DOHH2 (cell line): ENCODE measurements around the gene ZBTB16.

ENCODE experiments used
- H3F3A ChIP-seq: fragments of 200-600 bp; sonication (generic), shearing (Covaris generic); 2 replicates; pipeline ENCODE4 v1.6.0; 2016; ENCODE audit warnings: antibody characterized with exemption, mild to moderate bottlenecking; ENCODE audit not compliant: control insufficient read depth, insufficient read depth
- H3K27ac ChIP-seq: fragments of 200-600 bp; sonication (generic); 2 replicates; pipeline ENCODE4 v1.5.1; 2014; ENCODE audit warnings: low read depth, mild to moderate bottlenecking, low read length, moderate library complexity
- H3K27me3 ChIP-seq: fragments of 200-600 bp; sonication (generic); 2 replicates; pipeline ENCODE4 v1.6.1; 2014; ENCODE audit warnings: mild to moderate bottlenecking, low read length, mixed read lengths; ENCODE audit not compliant: control insufficient read depth
- H3K36me3 ChIP-seq: fragments of 200-600 bp; sonication (generic); 2 replicates; pipeline ENCODE4 v1.6.1; 2014; ENCODE audit warnings: mild to moderate bottlenecking, low read length, moderate library complexity, mixed read lengths; ENCODE audit not compliant: control insufficient read depth
- H3K4me1 ChIP-seq: fragments of 200-600 bp; sonication (generic); 2 replicates; pipeline ENCODE4 v1.6.1; 2014; ENCODE audit warnings: mild to moderate bottlenecking, low read length, mixed read lengths; ENCODE audit not compliant: control insufficient read depth
- H3K4me2 ChIP-seq: fragments of 200-600 bp; sonication (generic); 2 replicates; pipeline ENCODE4 v1.6.0; 2014; ENCODE audit warnings: mild to moderate bottlenecking, low read length, moderate library complexity
- H3K4me3 ChIP-seq: fragments of 200-600 bp; sonication (generic); 2 replicates; pipeline ENCODE4 v1.5.1; 2014; ENCODE audit warnings: mild to moderate bottlenecking, low read length, mixed read lengths
- H3K79me2 ChIP-seq: fragments of 200-600 bp; sonication (generic); 2 replicates; pipeline ENCODE4 v1.6.1; 2014; ENCODE audit warnings: mild to moderate bottlenecking, low read length, mixed read lengths; ENCODE audit not compliant: control insufficient read depth
- H3K9me2 ChIP-seq: fragments of 200-600 bp; sonication (generic); replicated peaks from 2 replicates; pipeline ENCODE4 v1.6.1; 2014; ENCODE audit warnings: mild to moderate bottlenecking, low read length, mixed read lengths; ENCODE audit not compliant: control insufficient read depth
- H3K9me3 ChIP-seq: fragments of 200-600 bp; sonication (generic); 2 replicates; pipeline ENCODE4 v1.6.1; 2014; ENCODE audit warnings: antibody characterized with exemption, low read length, mixed read lengths; ENCODE audit not compliant: control insufficient read depth, insufficient read depth
- H4K20me1 ChIP-seq: fragments of 200-600 bp; sonication (generic); 2 replicates; pipeline ENCODE4 v1.6.0; 2014; ENCODE audit warnings: low read depth, mild to moderate bottlenecking, antibody characterized with exemption, low read length, moderate library complexity; ENCODE audit not compliant: control insufficient read depth, insufficient read depth
- EZH2phosphoT487 ChIP-seq: fragments of 200-600 bp; sonication (generic); IDR thresholded peaks from 2 replicates; pipeline ENCODE4 v1.6.1; 2017; ENCODE audit warnings: borderline replicate concordance, mild to moderate bottlenecking, antibody characterized with exemption, low read length, moderate library complexity, mixed read lengths
- TF ChIP-seq, protein P1 (sequence below): fragments of 200-600 bp; sonication (generic); IDR thresholded peaks from one replicate; pipeline ENCODE4 v1.5.1; 2014; ENCODE audit warnings: antibody characterized with exemption, mild to moderate bottlenecking, low read depth, low read length; ENCODE audit not compliant: poor library complexity, severe bottlenecking

ZBTB16 gene

DNA sequence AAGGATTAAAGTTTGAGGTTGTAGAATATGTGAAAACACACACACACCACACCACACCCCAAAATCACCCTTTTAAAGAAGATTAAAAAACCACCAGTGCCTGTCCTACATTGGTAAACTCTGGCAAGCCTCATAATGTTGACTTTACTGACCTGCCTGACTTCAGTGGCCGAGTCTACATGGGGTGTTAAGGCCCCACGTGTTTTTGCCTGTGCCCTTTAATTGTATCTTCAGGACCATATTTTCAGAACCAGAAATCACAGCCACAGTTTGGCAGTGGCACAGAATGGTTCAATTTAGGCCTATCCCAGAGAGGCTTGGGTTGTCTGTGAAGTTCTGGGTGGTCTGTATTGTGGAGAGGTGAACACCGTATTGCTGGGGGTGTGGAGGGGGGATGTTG, 33.4 kb downstream of the ZBTB16 start:
- no peak overlapping the region for H3K4me3 ChIP-seq
- no peak overlapping the region for H3K4me2 ChIP-seq
- H3K36me3 ChIP-seq, result no peaks in the 10 kb centered on the region
- TF ChIP-seq, protein P1, sequence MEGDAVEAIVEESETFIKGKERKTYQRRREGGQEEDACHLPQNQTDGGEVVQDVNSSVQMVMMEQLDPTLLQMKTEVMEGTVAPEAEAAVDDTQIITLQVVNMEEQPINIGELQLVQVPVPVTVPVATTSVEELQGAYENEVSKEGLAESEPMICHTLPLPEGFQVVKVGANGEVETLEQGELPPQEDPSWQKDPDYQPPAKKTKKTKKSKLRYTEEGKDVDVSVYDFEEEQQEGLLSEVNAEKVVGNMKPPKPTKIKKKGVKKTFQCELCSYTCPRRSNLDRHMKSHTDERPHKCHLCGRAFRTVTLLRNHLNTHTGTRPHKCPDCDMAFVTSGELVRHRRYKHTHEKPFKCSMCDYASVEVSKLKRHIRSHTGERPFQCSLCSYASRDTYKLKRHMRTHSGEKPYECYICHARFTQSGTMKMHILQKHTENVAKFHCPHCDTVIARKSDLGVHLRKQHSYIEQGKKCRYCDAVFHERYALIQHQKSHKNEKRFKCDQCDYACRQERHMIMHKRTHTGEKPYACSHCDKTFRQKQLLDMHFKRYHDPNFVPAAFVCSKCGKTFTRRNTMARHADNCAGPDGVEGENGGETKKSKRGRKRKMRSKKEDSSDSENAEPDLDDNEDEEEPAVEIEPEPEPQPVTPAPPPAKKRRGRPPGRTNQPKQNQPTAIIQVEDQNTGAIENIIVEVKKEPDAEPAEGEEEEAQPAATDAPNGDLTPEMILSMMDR, result no peak
- no peak for TF ChIP-seq EZH2phosphoT487
- H3K9me2 ChIP-seq, result no peaks in the 10 kb centered on the region
- H4K20me1 ChIP-seq, result no peaks in the 10 kb centered on the region
- H3F3A ChIP-seq, result no peaks in the 10 kb centered on the region
- peaks cover 4% of the 10 kb centered on the region; the same call in 1 of the 2 replicates for H3K27me3 ChIP-seq
- no peak overlapping the region for H3K27ac ChIP-seq
- H3K9me3 ChIP-seq, result no peaks in the 10 kb centered on the region
- no peaks in the 10 kb centered on the region for H3K79me2 ChIP-seq
- no peaks in the 10 kb centered on the region for H3K4me1 ChIP-seq

DNA sequence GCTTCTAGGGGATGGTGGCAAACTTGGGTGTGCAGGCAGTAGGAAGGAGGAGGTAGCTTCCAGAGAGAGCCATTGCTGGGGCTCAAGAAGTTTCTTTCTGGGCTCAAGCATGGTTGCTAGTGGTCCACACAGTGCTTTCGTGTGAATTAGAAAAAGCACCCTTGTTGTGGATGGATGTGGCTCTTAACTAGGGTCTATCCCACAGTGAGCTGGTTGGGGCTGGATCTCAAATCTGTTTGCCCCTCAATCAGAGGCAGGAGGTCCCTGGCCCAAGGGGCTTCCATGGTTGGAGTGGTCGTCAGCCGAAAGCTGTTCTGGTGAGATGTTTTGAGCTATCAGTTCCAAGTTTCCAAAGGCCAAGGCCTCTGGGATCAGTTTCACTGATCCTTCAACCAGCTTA, 35.0 kb downstream of the ZBTB16 start:
- Histone ChIP-seq H3K4me3 (no peak overlapping the region), H3K27me3 (peaks cover 8% of the 10 kb centered on the region; the same call in 1 of the 2 replicates), H3K4me1 (no peaks in the 10 kb centered on the region), H3K9me2 (no peaks in the 10 kb centered on the region), H3K79me2 (no peaks in the 10 kb centered on the region), H3F3A (no peaks in the 10 kb centered on the region), H3K27ac (no peak overlapping the region), H3K4me2 (no peak overlapping the region), H4K20me1 (no peaks in the 10 kb centered on the region), H3K36me3 (no peaks in the 10 kb centered on the region), H3K9me3 (no peaks in the 10 kb centered on the region)
- TF ChIP-seq, protein P1, result no peak
- TF ChIP-seq EZH2phosphoT487, result no peak

DNA sequence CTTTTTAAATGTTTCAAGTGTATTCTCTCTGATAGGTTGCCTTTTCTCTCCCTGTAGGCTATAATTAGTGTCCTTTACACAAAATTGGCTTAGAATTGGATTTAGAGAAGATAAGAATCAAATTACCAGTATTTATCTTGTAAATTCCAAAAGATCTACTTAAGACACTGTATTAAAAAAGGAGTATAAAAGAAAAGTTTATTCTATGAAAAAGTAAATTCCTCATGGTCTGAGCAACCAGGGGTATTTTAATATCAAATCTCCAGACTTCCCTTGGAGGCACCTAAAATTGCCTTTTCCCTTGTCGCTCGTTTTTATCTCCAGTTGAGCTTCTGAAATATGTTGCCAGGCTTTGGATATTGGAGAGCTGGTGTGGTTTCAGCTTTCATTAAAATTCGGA, 36.4 kb downstream of the ZBTB16 start:
- no peaks in the 10 kb centered on the region for H4K20me1 ChIP-seq
- H3K9me2 ChIP-seq, result no peaks in the 10 kb centered on the region
- H3K36me3 ChIP-seq, result no peaks in the 10 kb centered on the region
- H3F3A ChIP-seq, result no peaks in the 10 kb centered on the region
- no peak overlapping the region for H3K4me3 ChIP-seq
- peaks cover 10% of the 10 kb centered on the region; the same call in 1 of the 2 replicates for H3K27me3 ChIP-seq
- H3K79me2 ChIP-seq, result no peaks in the 10 kb centered on the region
- TF ChIP-seq EZH2phosphoT487, result no peak
- TF ChIP-seq, protein P1, result no peak
- no peak overlapping the region for H3K27ac ChIP-seq
- no peaks in the 10 kb centered on the region for H3K4me1 ChIP-seq
- H3K4me2 ChIP-seq, result no peak overlapping the region
- no peaks in the 10 kb centered on the region for H3K9me3 ChIP-seq
